ENCODE results near the gene WBP1. TPM values are rescaled to one million over a fixed set of nuclear protein-coding genes. Genes with fewer than 3 reads are reported as not detected.
A peak's percentile ranks its signal among the peaks of the same experiment; 100 is the strongest.

Gene WBP1
- total and polyA plus RNA-seq, 2 donors (not counting 1 experiment from before 2014, with no cell fraction given) = 43.8 to 78.1 TPM

DNA sequence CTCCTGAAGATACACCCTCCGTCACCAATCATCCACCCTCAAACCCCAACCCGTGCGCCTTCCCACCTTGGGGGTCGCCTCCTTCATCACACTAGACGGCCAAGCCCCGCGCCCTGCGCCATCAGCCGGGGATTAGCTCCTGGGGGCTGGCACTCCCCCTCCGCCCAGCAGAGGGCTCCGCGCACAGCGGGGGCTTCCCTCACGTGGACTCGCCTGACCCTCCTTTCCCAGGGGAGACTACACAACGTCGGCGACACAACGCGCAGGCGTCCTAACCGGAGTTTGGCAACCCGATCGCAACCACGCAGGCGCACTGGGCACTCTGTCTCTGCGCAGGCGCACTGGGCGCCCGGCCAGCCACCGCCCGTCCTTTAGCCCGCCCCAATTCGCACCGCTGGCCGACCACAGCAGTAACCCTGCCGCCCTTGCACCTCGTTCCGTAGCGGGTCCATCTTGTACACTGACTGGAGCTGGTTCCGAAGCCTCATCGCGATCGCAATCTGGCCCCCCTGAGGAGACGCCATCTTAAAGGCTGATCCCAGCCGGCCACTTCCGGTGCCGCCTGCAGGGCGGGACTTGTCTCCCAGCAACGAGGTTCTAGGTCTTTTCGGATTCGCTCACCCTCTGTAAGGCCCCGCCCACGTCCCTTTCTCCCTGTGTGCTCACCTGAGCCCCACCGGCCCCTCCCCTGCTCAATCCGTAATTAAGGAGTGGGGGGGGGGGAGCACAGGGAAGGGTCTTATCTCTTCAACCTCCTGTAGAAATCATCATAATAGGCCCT lies 49.1 kb downstream of the WBP1 start, which contains the start of gene PCGF1:
Gene PCGF1 (minus strand): TSS at position 551 of the 781 bp plus-strand sequence. CDS start 27 bp downstream, at position 524.
- peak within 1 kb of the TSS; percentile 95 for H2AFZ ChIP-seq (ENCODE audit: low read length)
- peaks cover 16% of the 10 kb centered on the region for H3K27me3 ChIP-seq (ENCODE audit: control insufficient read depth, insufficient read depth, low read length)
- peaks cover 10% of the 10 kb centered on the region for H3K4me1 ChIP-seq (ENCODE audit: control insufficient read depth, extremely low read depth, insufficient read depth, low read length)
- H3K9ac ChIP-seq (ENCODE audit: insufficient read depth, low read length) = peak within 1 kb of the TSS; percentile 98
- H3K27ac ChIP-seq (ENCODE audit: insufficient read depth, low read length) = peak within 1 kb of the TSS; percentile 99
- H3K79me2 ChIP-seq (ENCODE audit: control insufficient read depth, insufficient read depth, low read length) = peaks cover 15% of the 10 kb centered on the region
- peak within 1 kb of the TSS; percentile 99 for H3K4me2 ChIP-seq (ENCODE audit: extremely low read depth, insufficient read depth, low read length)
- peak within 1 kb of the TSS; percentile 64 to 88 (median 80) for H3K4me3 ChIP-seq (replicated peaks in 1 of 4; ENCODE audit: control extremely low read depth in 1 of 4, insufficient read depth in 1 of 4, low read depth in 3 of 4, low read length in 4 of 4)
- H3K9me3 ChIP-seq (ENCODE audit: control insufficient read depth, insufficient read depth, low read depth, low read length) = no peaks in the 10 kb centered on the region
- no peak for TF ChIP-seq EZH2 (IDR thresholded peaks at IDR 0.05; ENCODE audit: low read length, missing control alignments)
- TF ChIP-seq, protein P1, sequence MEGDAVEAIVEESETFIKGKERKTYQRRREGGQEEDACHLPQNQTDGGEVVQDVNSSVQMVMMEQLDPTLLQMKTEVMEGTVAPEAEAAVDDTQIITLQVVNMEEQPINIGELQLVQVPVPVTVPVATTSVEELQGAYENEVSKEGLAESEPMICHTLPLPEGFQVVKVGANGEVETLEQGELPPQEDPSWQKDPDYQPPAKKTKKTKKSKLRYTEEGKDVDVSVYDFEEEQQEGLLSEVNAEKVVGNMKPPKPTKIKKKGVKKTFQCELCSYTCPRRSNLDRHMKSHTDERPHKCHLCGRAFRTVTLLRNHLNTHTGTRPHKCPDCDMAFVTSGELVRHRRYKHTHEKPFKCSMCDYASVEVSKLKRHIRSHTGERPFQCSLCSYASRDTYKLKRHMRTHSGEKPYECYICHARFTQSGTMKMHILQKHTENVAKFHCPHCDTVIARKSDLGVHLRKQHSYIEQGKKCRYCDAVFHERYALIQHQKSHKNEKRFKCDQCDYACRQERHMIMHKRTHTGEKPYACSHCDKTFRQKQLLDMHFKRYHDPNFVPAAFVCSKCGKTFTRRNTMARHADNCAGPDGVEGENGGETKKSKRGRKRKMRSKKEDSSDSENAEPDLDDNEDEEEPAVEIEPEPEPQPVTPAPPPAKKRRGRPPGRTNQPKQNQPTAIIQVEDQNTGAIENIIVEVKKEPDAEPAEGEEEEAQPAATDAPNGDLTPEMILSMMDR (conservative IDR thresholded peaks at IDR 0.05 in 1 of 2, IDR thresholded peaks at IDR 0.05 in 1 of 2; ENCODE audit: low read depth in 1 of 2, low read length in 2 of 2) = peak; percentile 19 to 43
- peaks cover 4% of the 10 kb centered on the region for H3K36me3 ChIP-seq (ENCODE audit: control insufficient read depth, insufficient read depth, low read length)
- peak; percentile 96 to 98 for DNase-seq (ENCODE audit: low read depth in 2 of 2)
- no peaks in the 10 kb centered on the region for H4K20me1 ChIP-seq (ENCODE audit: control insufficient read depth, extremely low read depth, insufficient read depth, low read length)

DNA sequence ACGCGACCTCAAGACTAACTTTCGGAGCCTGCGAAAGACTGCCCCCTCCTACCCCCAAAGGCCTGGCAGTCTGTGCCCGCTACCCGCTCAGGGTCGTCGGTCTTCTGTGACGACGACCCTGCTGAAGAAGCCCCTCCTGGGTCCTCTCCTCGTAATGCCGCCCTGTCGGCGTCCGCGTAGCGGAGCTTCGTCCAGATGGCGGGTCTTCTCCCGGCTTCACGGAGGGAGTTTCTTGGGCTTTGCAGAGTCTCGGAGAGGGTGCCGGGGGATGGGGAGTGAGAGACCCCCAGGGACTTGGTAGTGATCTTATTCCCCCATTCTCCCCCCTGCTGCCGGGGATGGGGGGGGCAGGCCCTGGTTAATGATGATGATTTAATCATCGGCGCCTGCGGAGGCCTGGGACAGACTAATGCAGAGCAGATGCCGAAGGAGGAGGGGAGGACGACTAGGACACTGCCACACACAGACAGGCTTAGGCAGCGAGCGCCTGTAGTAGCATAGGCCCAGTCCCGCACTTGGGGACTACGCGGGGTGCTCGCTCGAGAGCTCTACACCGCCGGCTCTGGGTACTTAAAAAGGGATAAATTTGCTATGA lies 49.8 kb downstream of the WBP1 start:
- TF ChIP-seq EZH2 (IDR thresholded peaks at IDR 0.05; ENCODE audit: low read length, missing control alignments) = no peak
- TF ChIP-seq, protein P1 (conservative IDR thresholded peaks at IDR 0.05 in 1 of 2, IDR thresholded peaks at IDR 0.05 in 1 of 2; ENCODE audit: low read depth in 1 of 2, low read length in 2 of 2) = no peak
- Histone ChIP-seq H3K9ac (ENCODE audit: insufficient read depth, low read length) (peak overlapping the region; percentile 48), H3K9me3 (ENCODE audit: control insufficient read depth, insufficient read depth, low read depth, low read length) (no peaks in the 10 kb centered on the region), H3K4me1 (ENCODE audit: control insufficient read depth, extremely low read depth, insufficient read depth, low read length) (peaks cover 10% of the 10 kb centered on the region), H3K36me3 (ENCODE audit: control insufficient read depth, insufficient read depth, low read length) (peaks cover 4% of the 10 kb centered on the region), H3K27me3 (ENCODE audit: control insufficient read depth, insufficient read depth, low read length) (peaks cover 21% of the 10 kb centered on the region), H3K27ac (ENCODE audit: insufficient read depth, low read length) (peak overlapping the region; percentile 99), H4K20me1 (ENCODE audit: control insufficient read depth, extremely low read depth, insufficient read depth, low read length) (no peaks in the 10 kb centered on the region), H3K4me2 (ENCODE audit: extremely low read depth, insufficient read depth, low read length) (peak overlapping the region; percentile 73), H3K79me2 (ENCODE audit: control insufficient read depth, insufficient read depth, low read length) (peaks cover 15% of the 10 kb centered on the region), H3K4me3 (replicated peaks in 1 of 4; ENCODE audit: control extremely low read depth in 1 of 4, insufficient read depth in 1 of 4, low read depth in 3 of 4, low read length in 4 of 4) (peak overlapping the region; percentile 64 to 88 (median 80)), H2AFZ (ENCODE audit: low read length) (peak overlapping the region; percentile 54)
- DNase-seq (ENCODE audit: low read depth in 2 of 2) = peak in 1 of 2 donors; percentile 43

DNA sequence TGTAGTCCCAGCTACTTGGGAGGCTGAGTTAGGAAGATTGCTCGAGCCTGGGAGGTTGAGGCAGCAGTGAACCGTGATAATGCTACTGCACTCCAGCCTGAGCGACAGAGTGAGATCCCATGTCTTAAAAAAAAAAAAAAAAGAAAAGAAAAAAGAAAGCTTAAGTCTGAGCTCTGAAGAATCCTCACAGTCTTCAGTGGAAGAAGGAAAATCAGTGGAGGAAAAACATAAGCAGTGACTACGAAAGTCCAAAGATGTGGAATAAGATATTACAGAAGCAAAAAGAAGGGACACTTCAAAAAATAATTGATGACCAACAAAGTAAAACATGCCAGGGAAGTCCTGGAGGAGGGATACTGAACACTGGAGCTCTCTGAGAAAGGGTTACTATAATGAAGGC lies 52.0 kb downstream of the WBP1 start:
- Histone ChIP-seq H3K4me1 (ENCODE audit: control insufficient read depth, extremely low read depth, insufficient read depth, low read length) (peaks cover 8% of the 10 kb centered on the region), H4K20me1 (ENCODE audit: control insufficient read depth, extremely low read depth, insufficient read depth, low read length) (no peaks in the 10 kb centered on the region), H3K27me3 (ENCODE audit: control insufficient read depth, insufficient read depth, low read length) (peaks cover 43% of the 10 kb centered on the region), H3K9ac (ENCODE audit: insufficient read depth, low read length) (no peak overlapping the region), H3K36me3 (ENCODE audit: control insufficient read depth, insufficient read depth, low read length) (peaks cover 2% of the 10 kb centered on the region), H2AFZ (ENCODE audit: low read length) (no peak overlapping the region), H3K4me2 (ENCODE audit: extremely low read depth, insufficient read depth, low read length) (no peak overlapping the region), H3K79me2 (ENCODE audit: control insufficient read depth, insufficient read depth, low read length) (peaks cover 15% of the 10 kb centered on the region), H3K9me3 (ENCODE audit: control insufficient read depth, insufficient read depth, low read depth, low read length) (no peaks in the 10 kb centered on the region), H3K4me3 (replicated peaks in 1 of 4; ENCODE audit: control extremely low read depth in 1 of 4, insufficient read depth in 1 of 4, low read depth in 3 of 4, low read length in 4 of 4) (no peak overlapping the region), H3K27ac (ENCODE audit: insufficient read depth, low read length) (no peak overlapping the region)
- TF ChIP-seq EZH2 (IDR thresholded peaks at IDR 0.05; ENCODE audit: low read length, missing control alignments) = no peak
- TF ChIP-seq, protein P1 (conservative IDR thresholded peaks at IDR 0.05 in 1 of 2, IDR thresholded peaks at IDR 0.05 in 1 of 2; ENCODE audit: low read depth in 1 of 2, low read length in 2 of 2) = no peak
- no peak for DNase-seq (ENCODE audit: low read depth in 2 of 2)

All from fibroblast of lung (primary cell).